Lower lobe of right lung (tissue), 2 donors: ENCODE results near the gene NME7. TPM values are rescaled to one million over a fixed set of nuclear protein-coding genes. Genes with fewer than 3 reads are reported as not detected.

ENCODE experiments used
- ATAC-seq, 2 donors: fragments of 200-7000 bp; cut with Tn5 transposase; one replicate each; pipeline ENCODE4 v1.9.1; 2020 to 2022; ENCODE audit warnings: mild to moderate bottlenecking in 2 of 2, moderate library complexity in 2 of 2
- DNase-seq: peaks from one replicate; pipeline ENCODE4 v3.0.0-alpha.2; 2020
- H3K27ac ChIP-seq: fragments of 200-600 bp; one replicate; pipeline ENCODE4 v1.8.0; 2022
- H3K27me3 ChIP-seq: fragments of 200-600 bp; one replicate; pipeline ENCODE4 v1.8.0; 2022; ENCODE audit warnings: low read depth
- H3K36me3 ChIP-seq: fragments of 200-600 bp; one replicate; pipeline ENCODE4 v1.8.0; 2022; ENCODE audit warnings: mild to moderate bottlenecking
- H3K4me1 ChIP-seq: fragments of 200-600 bp; one replicate; pipeline ENCODE4 v1.8.0; 2022
- H3K4me3 ChIP-seq: fragments of 200-600 bp; one replicate; pipeline ENCODE4 v1.8.0; 2022; ENCODE audit warnings: mild to moderate bottlenecking
- H3K9me3 ChIP-seq: fragments of 200-600 bp; one replicate; pipeline ENCODE4 v1.8.0; 2022
- CTCF ChIP-seq: fragments of 200-600 bp; IDR thresholded peaks from one replicate; pipeline ENCODE4 v1.8.0; 2022; ENCODE audit warnings: antibody characterized with exemption, mild to moderate bottlenecking
- intact Hi-C: fragments of 100-400 bp; cut with DNase I; formaldehyde crosslinking; loops from one replicate; pipeline ENCODE4 v1.11.0; 2022
- total RNA-seq: library from RNA; stranded (reverse); fragmentation: NEBNext Ultra II Directional; extraction: Animal tissue kit (Norgen Biotek cat#: 25700); gene quantifications from one replicate; pipeline ENCODE4 v1.2.1, GENCODE V29; 2021
- donor health status: DM: no; HTN: yes; CAD: no; lungs with severe emphysema.

The NME7 gene
- total RNA-seq, 1 donor from 2014 or later = 17.3 TPM

DNA sequence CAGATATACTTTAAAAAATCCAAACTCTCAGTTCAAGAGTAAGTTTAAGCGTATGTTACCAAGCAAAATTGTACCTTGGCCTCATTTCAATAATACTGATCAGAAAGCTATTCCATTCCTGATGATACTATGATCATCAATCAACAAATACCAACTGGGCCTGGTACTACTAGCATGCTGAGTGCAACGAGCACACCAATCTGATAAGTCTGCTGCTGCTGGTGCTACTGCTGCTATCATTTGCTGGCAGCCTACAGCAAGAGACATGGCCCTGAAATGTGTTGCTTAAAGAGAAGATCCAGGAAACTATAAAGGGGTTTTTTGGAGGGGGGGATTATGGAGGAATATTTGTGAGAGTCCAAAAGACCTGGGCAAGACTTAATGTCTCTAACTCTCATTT lies 39.7 kb downstream of the NME7 start:
- Histone ChIP-seq H3K4me1 (peaks cover 5% of the 10 kb centered on the region), H3K27me3 (no peaks in the 10 kb centered on the region), H3K27ac (no peak overlapping the region), H3K4me3 (no peak overlapping the region), H3K36me3 (no peaks in the 10 kb centered on the region), H3K9me3 (peaks cover 13% of the 10 kb centered on the region)
- DNase-seq (no peak), ATAC-seq (no peak)
- TF ChIP-seq CTCF = no peak
- intact Hi-C loops = no loop called here

DNA sequence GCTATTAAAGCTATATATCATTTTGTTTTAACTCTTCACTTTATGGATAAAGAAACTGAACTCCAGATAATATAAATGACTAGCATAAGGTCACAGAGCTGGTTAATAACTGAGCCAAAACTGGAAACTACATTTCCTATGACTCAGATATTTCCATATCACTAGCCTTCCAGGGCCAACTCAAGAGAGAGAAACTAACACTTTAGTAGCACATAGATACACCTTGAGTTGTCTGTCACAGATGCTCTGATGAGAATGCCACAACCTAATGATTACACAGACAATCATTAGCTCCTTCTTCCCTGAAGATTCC lies 40.7 kb downstream of the NME7 start:
- no peak for TF ChIP-seq CTCF
- no peak for DNase-seq
- H3K36me3 ChIP-seq = no peaks in the 10 kb centered on the region
- intact Hi-C loops = no loop called here
- H3K4me1 ChIP-seq = peaks cover 5% of the 10 kb centered on the region
- H3K27me3 ChIP-seq = no peaks in the 10 kb centered on the region
- no peak overlapping the region for H3K27ac ChIP-seq
- H3K4me3 ChIP-seq = no peak overlapping the region
- H3K9me3 ChIP-seq = peaks cover 13% of the 10 kb centered on the region
- no peak for ATAC-seq

GRCh38 chr1:169326261-169326955 lies 41.2 kb downstream of the NME7 start:
- intact Hi-C loops = no loop called here
- no peak for ATAC-seq
- no peak for DNase-seq
- no peaks in the 10 kb centered on the region for H3K27me3 ChIP-seq
- no peak overlapping the region for H3K27ac ChIP-seq
- H3K4me1 ChIP-seq = peaks cover 5% of the 10 kb centered on the region
- peaks cover 13% of the 10 kb centered on the region for H3K9me3 ChIP-seq
- no peaks in the 10 kb centered on the region for H3K36me3 ChIP-seq
- H3K4me3 ChIP-seq = no peak overlapping the region
- TF ChIP-seq CTCF = no peak

DNA sequence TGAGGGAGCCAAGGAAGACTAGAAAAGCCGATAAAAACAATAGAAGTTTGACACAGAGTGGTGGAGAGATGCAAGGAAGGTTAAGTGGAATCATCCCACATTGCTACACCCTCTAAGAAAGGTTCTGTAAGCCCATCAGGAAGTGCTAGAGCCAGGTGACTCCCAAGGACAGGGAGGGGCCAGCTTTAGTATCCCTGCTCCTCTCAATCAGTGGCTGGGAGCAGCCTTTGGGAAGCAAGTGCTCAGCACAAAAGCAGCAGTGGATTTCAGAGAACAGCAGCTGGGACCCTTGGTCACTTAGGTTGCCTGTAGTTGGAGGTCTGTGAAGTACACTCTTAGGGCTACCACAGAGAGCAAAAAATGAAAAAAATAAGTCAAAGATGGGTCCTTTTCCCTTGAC lies 42.5 kb downstream of the NME7 start:
- Histone ChIP-seq H3K27ac (no peak overlapping the region), H3K36me3 (no peaks in the 10 kb centered on the region), H3K27me3 (no peaks in the 10 kb centered on the region), H3K9me3 (peaks cover 5% of the 10 kb centered on the region), H3K4me1 (peaks cover 5% of the 10 kb centered on the region), H3K4me3 (no peak overlapping the region)
- ATAC-seq (no peak), DNase-seq (no peak)
- intact Hi-C loops = no loop called here
- no peak for TF ChIP-seq CTCF

- no peaks in the 10 kb centered on the region for H3K36me3 ChIP-seq
- DNase-seq = no peak
- no peak overlapping the region for H3K4me3 ChIP-seq
- H3K9me3 ChIP-seq = no peaks in the 10 kb centered on the region
- no peaks in the 10 kb centered on the region for H3K27me3 ChIP-seq
- no peak for TF ChIP-seq CTCF
- intact Hi-C loops = no loop called here
- no peak for ATAC-seq
- no peak overlapping the region for H3K27ac ChIP-seq
- H3K4me1 ChIP-seq = peaks cover 5% of the 10 kb centered on the region
Measured at GRCh38 chr1:169322138-169322537, 45.5 kb downstream of the NME7 start.
